Activated T-cell treated with anti-CD3 and anti-CD28 coated beads for 24 hours (primary cell): Measurements from ENCODE around the gene WWOX.

Experiments
- DNase-seq: peaks from one replicate; pipeline ENCODE4 v3.0.0-alpha.2; 2020; ENCODE audit warnings: low read depth

Gene WWOX

DNA sequence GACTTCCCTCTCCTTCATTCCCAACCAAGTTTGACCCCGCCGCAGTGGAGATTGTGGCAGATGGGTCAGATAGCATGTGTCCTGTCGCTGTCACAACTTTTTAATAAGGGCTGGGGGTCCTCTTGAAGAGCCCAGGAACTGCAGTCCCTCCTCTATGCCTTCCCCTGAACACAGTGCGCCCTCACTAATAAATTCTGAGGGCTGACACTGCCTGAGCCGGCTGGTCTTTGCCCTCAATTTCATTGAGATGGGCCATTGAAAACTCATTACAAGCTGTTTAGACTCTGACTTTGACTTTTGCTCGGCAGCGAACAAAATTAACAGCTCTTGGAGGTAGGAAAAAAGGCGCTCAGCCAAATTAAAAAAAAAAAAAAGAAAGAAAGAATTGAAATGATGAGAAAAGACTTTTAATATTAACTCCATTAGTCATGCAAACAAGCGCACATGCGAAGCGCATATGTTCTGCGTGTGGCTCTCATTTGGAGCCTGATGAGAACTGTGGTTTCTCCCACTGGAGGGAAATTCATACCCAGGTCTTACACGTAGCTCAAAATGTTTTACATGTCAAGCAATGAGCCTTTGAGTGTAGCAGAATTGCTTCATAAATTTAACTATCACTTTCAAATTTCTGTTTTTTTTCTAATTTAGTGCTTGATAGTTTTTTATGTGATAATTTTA, 704.7 kb downstream of the WWOX start:
- DNase-seq, result no peak

DNA sequence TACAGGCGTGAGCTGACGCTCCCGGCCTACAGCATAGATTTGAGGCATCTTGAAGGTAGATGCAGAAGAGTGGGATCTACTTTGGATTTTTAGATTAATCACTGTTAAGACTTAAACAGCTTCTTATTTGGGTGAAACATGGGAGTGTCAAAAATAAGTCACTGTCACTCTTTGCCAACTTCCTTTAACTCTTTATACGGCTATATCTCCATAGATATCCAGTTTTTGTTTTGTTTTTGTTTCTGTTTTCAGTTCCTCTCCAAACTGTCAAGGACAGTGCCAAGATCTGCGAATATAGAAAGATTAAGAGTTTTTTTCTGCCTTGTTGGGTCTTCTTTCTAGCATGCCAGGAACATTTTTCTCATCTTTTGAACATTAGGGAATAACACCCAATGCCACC, 706.1 kb downstream of the WWOX start:
- DNase-seq, result no peak

DNA sequence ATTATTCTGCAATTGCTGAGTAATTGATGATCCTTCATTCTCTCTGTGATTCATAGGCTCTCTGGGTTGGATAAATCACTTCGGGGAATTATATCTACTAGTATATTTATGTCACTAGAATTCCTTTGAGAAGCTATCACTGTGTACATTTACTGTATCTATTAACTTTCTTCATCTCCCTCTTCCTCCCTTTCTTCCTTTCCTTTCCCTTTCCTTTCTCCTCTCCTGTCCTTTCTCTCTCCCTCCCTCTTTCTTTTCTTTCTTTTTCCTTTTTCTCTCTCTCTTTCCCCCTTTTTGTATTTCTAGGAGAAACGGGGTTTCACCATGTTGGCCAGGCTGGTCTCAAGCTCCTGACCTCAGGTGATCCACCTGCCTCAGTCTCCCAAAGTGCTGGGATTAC, 711.8 kb downstream of the WWOX start:
- no peak for DNase-seq

DNA sequence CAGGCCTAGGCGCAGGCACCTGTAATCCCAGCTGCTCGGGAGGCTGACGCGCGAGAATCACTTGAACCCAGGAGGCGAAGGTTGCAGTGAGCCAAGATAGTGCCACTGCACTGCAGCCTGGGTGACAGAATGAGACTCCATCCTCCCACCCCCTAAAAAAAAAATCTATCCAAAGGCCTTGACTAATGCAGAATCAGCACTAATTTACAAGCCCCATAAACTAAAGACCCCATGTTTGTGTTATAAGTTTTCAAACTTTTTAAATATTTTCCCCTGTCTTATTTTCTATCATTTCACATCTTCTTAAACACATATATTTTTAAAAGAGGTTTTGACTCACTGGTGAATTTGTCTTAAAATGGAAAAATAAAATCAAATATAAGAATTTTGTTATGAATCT, 713.1 kb downstream of the WWOX start:
- DNase-seq, result no peak

GRCh38 chr16:78813661-78814311, 714.3 kb downstream of the WWOX start:
- no peak for DNase-seq

- no peak for DNase-seq
Observed at GRCh38 chr16:78815713-78816112, 716.3 kb downstream of the WWOX start.

DNA sequence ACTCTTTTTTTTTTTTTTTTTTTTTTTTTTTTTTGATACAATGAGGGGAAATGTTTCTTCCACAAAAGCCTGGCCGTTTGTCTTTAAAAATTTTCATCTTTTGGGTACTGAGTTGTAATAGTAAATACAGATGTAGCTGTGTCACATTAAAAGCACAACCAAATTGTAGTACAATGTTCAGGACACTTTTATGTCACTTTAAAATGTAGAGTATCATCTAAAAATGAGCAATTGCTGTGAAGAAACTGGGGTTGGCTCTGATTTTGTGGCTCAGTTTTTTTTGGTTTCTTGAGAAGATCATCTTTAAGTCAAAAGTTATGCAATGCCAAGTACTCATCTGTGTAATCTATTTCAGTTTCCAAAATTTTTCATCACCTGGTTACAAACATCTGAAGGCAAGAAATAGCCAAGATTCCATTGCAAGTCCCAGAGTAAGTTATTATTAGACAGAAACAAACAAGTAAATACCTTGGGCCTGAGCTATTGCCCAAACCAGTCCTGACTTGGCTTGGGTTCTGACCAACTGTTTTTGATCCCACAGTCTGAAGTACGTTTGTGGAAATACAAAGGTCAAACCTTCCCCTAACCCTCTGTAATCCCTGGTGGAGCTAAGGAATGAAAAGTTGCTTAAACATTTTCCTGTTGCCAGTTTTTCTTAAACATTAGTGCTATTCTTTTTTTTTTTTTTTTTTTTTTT, 717.2 kb downstream of the WWOX start:
- no peak for DNase-seq

- DNase-seq, result no peak
Observed at GRCh38 chr16:78817200-78817739, 717.8 kb downstream of the WWOX start.

DNA sequence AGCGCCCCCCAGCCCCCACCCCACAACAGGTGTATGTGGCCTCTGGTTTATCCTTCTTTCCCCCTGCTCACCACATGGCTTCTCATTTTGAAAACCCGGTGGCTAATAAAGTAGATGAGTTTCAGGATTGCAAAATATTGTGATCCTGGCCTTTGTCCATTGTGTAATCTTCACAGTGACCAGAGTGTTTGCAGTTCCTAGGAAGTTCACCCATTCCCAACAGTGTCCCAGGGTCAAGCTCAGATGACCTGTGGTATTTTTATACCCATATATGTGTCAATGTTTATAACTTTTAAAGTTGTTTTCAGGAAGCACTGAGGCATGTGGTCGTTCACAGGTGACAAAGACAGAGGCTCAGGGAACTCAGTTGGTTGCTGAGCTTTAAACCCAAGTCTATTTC, 721.9 kb downstream of the WWOX start:
- no peak for DNase-seq

DNA sequence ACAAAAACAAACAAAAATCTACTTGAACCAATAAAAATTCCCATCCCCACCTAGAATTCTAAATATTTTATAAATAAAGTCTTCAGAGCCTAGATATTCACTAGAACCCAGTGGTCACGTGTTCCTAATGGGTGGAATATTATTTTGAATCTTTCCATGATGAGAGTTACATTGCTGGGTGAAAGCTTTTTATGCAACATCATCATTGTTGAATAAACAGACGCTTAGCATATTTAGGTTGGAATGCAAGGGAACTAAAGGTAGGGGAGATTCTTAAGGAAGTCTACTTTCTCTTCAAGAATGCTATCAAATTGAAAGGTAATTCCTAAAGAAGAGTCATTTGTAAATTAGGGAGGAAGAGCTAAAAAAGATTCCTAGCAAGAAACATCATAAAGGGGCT, 723.1 kb downstream of the WWOX start:
- DNase-seq, result no peak

DNA sequence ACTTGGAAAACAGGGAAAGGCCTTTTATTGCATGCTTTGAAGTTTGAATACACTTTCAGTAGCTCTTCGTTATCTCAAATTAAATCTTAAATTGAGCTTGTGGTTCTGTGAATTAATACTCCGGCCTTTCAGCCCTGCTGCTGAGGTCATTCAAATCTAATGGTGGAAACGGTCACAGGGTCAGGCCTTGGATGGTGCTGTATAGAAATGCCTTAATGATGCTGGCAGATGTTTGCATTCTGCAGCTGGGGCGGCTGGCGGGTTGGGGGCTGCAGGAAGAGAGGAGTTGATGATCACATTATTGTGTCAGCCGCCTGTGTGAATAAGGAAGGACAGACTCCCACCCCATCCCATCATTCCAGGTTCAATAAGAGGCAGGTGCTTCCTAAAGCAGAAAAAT, 723.6 kb downstream of the WWOX start:
- no peak for DNase-seq

GRCh38 chr16:78829280-78829679, 729.8 kb downstream of the WWOX start:
- DNase-seq, result no peak

DNA sequence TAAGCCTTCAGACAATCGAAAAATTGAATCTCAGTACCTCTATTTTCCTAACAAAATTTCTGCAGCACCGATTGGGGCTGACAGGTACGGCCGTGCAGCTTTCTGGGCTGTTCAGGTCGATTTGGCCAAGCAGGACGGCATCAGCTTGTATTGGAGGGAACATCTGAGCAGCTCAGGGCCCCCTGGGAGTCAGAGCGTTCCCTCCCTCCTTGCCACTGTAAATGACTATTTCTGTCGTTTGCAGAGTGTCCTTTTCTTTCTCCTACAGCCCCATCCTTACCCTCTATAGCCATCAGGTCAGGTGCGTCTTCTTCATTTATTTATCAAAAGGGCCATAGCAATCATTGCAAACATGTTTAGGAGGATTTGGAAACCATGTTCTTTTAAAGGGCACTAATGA, 731.1 kb downstream of the WWOX start:
- DNase-seq, result no peak

- no peak for DNase-seq
Observed at GRCh38 chr16:78832100-78832499, 732.6 kb downstream of the WWOX start.

DNA sequence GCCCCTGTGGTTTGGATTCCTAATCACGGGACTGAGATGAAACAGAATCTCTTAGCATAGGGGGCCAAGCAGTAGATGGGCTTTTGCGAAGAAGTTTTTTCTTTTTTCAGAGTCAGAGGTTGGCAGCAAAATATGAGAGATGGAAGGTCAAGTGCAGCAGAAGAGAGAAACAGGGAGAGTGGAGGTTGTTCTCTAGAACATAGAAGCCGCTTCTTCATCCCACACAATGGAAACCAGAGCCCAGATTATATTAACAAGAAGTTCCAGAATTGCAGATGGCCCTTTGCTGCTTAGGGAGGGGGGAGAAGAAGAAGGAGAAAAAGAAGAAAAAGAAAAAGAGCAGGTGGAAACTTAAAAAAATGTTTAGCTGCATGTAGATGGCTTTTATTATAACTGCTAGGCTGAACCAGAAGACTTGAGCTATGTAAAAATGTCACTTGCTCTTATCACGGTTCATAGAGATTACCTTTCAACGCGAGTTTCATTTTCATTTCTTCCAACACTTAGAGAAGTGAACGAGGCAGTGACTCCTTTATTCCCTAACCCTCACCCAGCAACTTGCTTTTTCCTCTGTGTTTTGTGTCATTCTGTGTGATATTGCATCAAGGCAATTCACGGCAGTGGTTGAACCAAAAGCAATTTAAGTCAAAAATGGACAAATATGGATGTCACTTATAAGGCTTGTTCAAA, 737.5 kb downstream of the WWOX start:
- no peak for DNase-seq

DNA sequence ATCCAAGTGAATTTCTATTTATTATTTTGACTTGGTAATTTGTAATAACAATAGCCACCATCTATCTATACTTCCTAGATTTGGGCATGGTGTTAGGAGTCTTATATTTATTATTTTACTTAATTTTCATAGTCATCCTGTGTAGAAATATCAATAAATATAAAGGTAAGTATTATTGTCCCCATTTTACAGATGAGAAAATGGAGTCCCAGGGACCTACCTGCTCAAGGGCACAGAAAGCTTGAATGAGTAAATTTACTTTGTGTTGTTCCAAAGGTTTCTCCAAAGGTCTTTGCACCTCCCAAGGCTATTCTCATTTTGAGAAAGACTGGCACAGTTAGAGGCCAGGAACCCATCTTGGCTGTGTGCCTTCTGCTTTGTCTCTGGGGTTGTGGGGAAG, 738.3 kb downstream of the WWOX start:
- DNase-seq, result no peak

DNA sequence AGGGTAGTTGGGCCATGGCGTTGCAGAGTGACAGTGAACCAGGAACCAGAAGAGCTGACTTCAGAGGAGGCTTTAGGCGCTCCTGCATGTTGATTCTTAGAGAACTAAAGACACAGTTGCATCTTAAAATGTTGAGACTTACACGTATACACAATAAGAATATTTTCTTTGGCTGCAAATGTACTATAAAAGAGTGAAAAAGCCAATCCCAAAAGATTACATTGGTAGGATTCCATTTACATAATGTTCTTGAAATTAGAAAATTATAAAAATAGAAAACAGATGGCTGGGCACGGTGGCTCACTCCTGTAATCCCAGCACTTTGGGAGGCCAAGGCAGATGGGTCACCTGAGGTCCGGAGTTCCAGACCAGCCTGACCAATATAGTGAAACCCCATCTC, 738.8 kb downstream of the WWOX start:
- DNase-seq, result no peak

GRCh38 chr16:78842950-78843349, 743.5 kb downstream of the WWOX start:
- DNase-seq, result no peak

GRCh38 chr16:78843978-78844377, 744.5 kb downstream of the WWOX start:
- no peak for DNase-seq

- DNase-seq, result no peak
Observed at GRCh38 chr16:78844682-78845081, 745.2 kb downstream of the WWOX start.

DNA sequence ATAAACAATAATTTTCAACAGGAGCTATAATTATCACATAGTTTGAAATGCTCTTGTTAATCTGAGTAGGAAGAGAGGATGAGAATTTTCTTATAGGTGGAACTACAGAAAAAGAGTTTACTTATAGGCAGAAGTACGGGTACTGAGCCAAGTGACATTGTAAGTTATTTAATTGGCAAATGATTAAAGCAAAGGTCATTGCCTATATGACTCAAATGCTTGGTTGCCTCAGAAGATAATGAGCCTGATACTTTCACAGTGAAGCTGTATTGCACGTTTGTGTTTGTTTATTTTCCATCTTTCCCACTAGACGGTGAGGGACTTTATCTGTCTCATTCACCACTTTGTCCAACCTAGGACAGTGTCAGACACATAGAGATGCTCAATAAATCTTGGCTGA, 751.8 kb downstream of the WWOX start:
- no peak for DNase-seq

DNA sequence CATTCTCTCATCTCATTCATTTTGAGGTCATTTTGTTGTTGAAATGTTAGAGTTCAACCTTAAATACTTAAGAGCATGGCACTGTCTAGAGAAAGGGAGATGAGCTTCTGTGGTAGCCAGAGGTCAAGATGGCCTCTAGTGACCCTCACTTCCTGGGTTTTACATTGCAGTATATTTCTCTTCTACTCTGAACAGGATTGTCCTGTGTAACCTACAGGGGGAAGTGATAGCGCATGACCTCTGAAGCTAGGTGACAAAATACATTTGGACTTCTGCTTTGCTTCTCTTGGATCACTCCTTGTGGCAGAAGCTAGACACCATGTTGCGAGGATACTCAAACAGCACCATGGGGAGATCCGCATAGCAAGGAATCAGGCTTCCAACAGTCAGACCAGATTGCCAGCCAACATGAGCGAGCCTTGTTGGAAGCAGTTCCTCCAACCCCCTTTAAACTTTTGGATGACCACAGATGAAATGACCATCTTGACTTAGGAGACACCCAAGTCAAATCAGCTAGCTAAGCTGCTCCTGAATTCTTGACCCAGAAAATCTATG, 752.7 kb downstream of the WWOX start:
- no peak for DNase-seq
